ENCODE results near the gene OSBPL2. TPM values are rescaled to one million over a fixed set of nuclear protein-coding genes. Genes with fewer than 3 reads are reported as not detected.

The OSBPL2 gene
- total and polyA plus RNA-seq, 2 experiments from 2014 or later, result 22.2 to 27.9 TPM

- no peak overlapping the region for H3K9ac ChIP-seq
- H3K9me3 ChIP-seq (ENCODE audit: low read depth), result no peaks in the 10 kb centered on the region
- no peaks in the 10 kb centered on the region for H3K79me2 ChIP-seq (ENCODE audit: insufficient read depth)
- no peak overlapping the region for H3K4me3 ChIP-seq
- H3K9me2 ChIP-seq (ENCODE audit: insufficient read depth), result no peaks in the 10 kb centered on the region
- no peaks in the 10 kb centered on the region for H3K36me3 ChIP-seq (ENCODE audit: low read depth)
- TF ChIP-seq EZH2phosphoT487 (IDR thresholded peaks at IDR 0.05; ENCODE audit: insufficient read depth, low read depth) (no peak), EZH2 (IDR thresholded peaks at IDR 0.05; ENCODE audit: insufficient read depth, poor library complexity, severe bottlenecking) (no peak)
- H3K4me1 ChIP-seq (ENCODE audit: insufficient read depth), result no peaks in the 10 kb centered on the region
- in situ Hi-C loops (cut with MboI), result no loop called here
- H3K4me2 ChIP-seq (ENCODE audit: unreplicated experiment), result no peak overlapping the region
- peaks cover 16% of the 10 kb centered on the region; the same call in 1 of the 2 replicates for H3K27me3 ChIP-seq (replicated peaks; ENCODE audit: insufficient read depth)
- DNase-seq, result no peak
- no peaks in the 10 kb centered on the region for H3F3A ChIP-seq (ENCODE audit: insufficient read depth)
- H2AFZ ChIP-seq, result no peak overlapping the region
- no peaks in the 10 kb centered on the region for H4K20me1 ChIP-seq (ENCODE audit: insufficient read depth)
- WGBS, 2 experiments (ENCODE audit: low coverage in 1 of 2, low lambda C conversion rate in 2 of 2, missing lambda C conversion rate in 2 of 2), result 33 to 36% methylated on average over 33 to 35 of the region's 37 CpGs
- H3K27ac ChIP-seq, result no peak overlapping the region
Observed at GRCh38 chr20:62227977-62228958, 10.1 kb upstream of the OSBPL2 start.

GRCh38 chr20:62228982-62229545 lies 9.3 kb upstream of the OSBPL2 start:
- Histone ChIP-seq H3K79me2 (ENCODE audit: insufficient read depth) (no peaks in the 10 kb centered on the region), H4K20me1 (ENCODE audit: insufficient read depth) (no peaks in the 10 kb centered on the region), H3K27me3 (replicated peaks; ENCODE audit: insufficient read depth) (peaks cover 16% of the 10 kb centered on the region; the same call in 1 of the 2 replicates), H3K9me2 (ENCODE audit: insufficient read depth) (no peaks in the 10 kb centered on the region), H3K9me3 (ENCODE audit: low read depth) (no peaks in the 10 kb centered on the region), H3K36me3 (ENCODE audit: low read depth) (no peaks in the 10 kb centered on the region), H3K4me2 (ENCODE audit: unreplicated experiment) (no peak overlapping the region), H3K4me3 (no peak overlapping the region), H2AFZ (no peak overlapping the region), H3F3A (ENCODE audit: insufficient read depth) (no peaks in the 10 kb centered on the region), H3K4me1 (ENCODE audit: insufficient read depth) (no peaks in the 10 kb centered on the region), H3K9ac (no peak overlapping the region), H3K27ac (no peak overlapping the region)
- TF ChIP-seq EZH2 (IDR thresholded peaks at IDR 0.05; ENCODE audit: insufficient read depth, poor library complexity, severe bottlenecking), result no peak
- TF ChIP-seq EZH2phosphoT487 (IDR thresholded peaks at IDR 0.05; ENCODE audit: insufficient read depth, low read depth), result no peak
- DNase-seq, result no peak
- WGBS, 2 experiments (ENCODE audit: low coverage in 1 of 2, low lambda C conversion rate in 2 of 2, missing lambda C conversion rate in 2 of 2), result 67 to 68% methylated on average over 6 to 7 of the region's 7 CpGs
- in situ Hi-C loops (cut with MboI), result no loop called here

GRCh38 chr20:62229667-62230066 lies 8.7 kb upstream of the OSBPL2 start:
- no peaks in the 10 kb centered on the region for H3K36me3 ChIP-seq (ENCODE audit: low read depth)
- H3K27ac ChIP-seq, result no peak overlapping the region
- no peaks in the 10 kb centered on the region for H3F3A ChIP-seq (ENCODE audit: insufficient read depth)
- no peak overlapping the region for H3K9ac ChIP-seq
- no peaks in the 10 kb centered on the region for H3K79me2 ChIP-seq (ENCODE audit: insufficient read depth)
- DNase-seq, result no peak
- 38 to 50% methylated on average over 1 to 4 of the region's 4 CpGs for WGBS, 2 experiments (ENCODE audit: low coverage in 1 of 2, low lambda C conversion rate in 2 of 2, missing lambda C conversion rate in 2 of 2)
- H3K4me1 ChIP-seq (ENCODE audit: insufficient read depth), result no peaks in the 10 kb centered on the region
- H3K9me3 ChIP-seq (ENCODE audit: low read depth), result no peaks in the 10 kb centered on the region
- no peak overlapping the region for H3K4me3 ChIP-seq
- peaks cover 15% of the 10 kb centered on the region; the same call in 1 of the 2 replicates for H3K27me3 ChIP-seq (replicated peaks; ENCODE audit: insufficient read depth)
- no peak overlapping the region for H2AFZ ChIP-seq
- TF ChIP-seq EZH2phosphoT487 (IDR thresholded peaks at IDR 0.05; ENCODE audit: insufficient read depth, low read depth) (no peak), EZH2 (IDR thresholded peaks at IDR 0.05; ENCODE audit: insufficient read depth, poor library complexity, severe bottlenecking) (no peak)
- H4K20me1 ChIP-seq (ENCODE audit: insufficient read depth), result no peaks in the 10 kb centered on the region
- H3K4me2 ChIP-seq (ENCODE audit: unreplicated experiment), result no peak overlapping the region
- in situ Hi-C loops (cut with MboI), result no loop called here
- H3K9me2 ChIP-seq (ENCODE audit: insufficient read depth), result no peaks in the 10 kb centered on the region

- no peaks in the 10 kb centered on the region for H3K9me3 ChIP-seq (ENCODE audit: low read depth)
- H3F3A ChIP-seq (ENCODE audit: insufficient read depth), result no peaks in the 10 kb centered on the region
- TF ChIP-seq EZH2phosphoT487 (IDR thresholded peaks at IDR 0.05; ENCODE audit: insufficient read depth, low read depth) (no peak), EZH2 (IDR thresholded peaks at IDR 0.05; ENCODE audit: insufficient read depth, poor library complexity, severe bottlenecking) (no peak)
- no peaks in the 10 kb centered on the region for H3K36me3 ChIP-seq (ENCODE audit: low read depth)
- no peak overlapping the region for H2AFZ ChIP-seq
- in situ Hi-C loops (cut with MboI), result no loop called here
- DNase-seq, result no peak
- WGBS, 2 experiments (ENCODE audit: low coverage in 1 of 2, low lambda C conversion rate in 2 of 2, missing lambda C conversion rate in 2 of 2), result 61 to 88% methylated on average over 1 to 2 of the region's 2 CpGs
- peaks cover 9% of the 10 kb centered on the region; the same call in 1 of the 2 replicates for H3K27me3 ChIP-seq (replicated peaks; ENCODE audit: insufficient read depth)
- H3K4me2 ChIP-seq (ENCODE audit: unreplicated experiment), result no peak overlapping the region
- H3K4me1 ChIP-seq (ENCODE audit: insufficient read depth), result no peaks in the 10 kb centered on the region
- H3K4me3 ChIP-seq, result no peak overlapping the region
- H4K20me1 ChIP-seq (ENCODE audit: insufficient read depth), result no peaks in the 10 kb centered on the region
- H3K9ac ChIP-seq, result no peak overlapping the region
- H3K27ac ChIP-seq, result no peak overlapping the region
- H3K9me2 ChIP-seq (ENCODE audit: insufficient read depth), result no peaks in the 10 kb centered on the region
- H3K79me2 ChIP-seq (ENCODE audit: insufficient read depth), result no peaks in the 10 kb centered on the region
Observed at GRCh38 chr20:62230276-62230675, 8.0 kb upstream of the OSBPL2 start.
